Pancreas (tissue), 10 donors: Measurements from ENCODE around the gene GRIA4. TPM values are rescaled to one million over a fixed set of nuclear protein-coding genes. Genes with fewer than 3 reads are reported as not detected.

Experiments used
- ATAC-seq, 4 donors: fragments of 200-7000 bp; cut with Tn5 transposase; one replicate each; pipeline versions ENCODE4 v1.8.0 to v1.9.1; 2020; ENCODE audit warnings: mild to moderate bottlenecking in 4 of 4, moderate library complexity in 4 of 4
- DNase-seq, 6 donors: peaks; one replicate each; pipeline ENCODE4 v3.0.0-alpha.2; 2020
- FAIRE-seq: peaks from 2 replicates; lab custom pipeline; 2012; peaks lifted over from hg19 to GRCh38; lab: Jason Lieb, UNC
- H3K27ac ChIP-seq, 4 donors: fragments of 200-600 bp; sonication (generic); 1 replicate in 3 of 4; 2 replicates in 1 of 4; pipeline versions ENCODE4 v1.5.0 to v1.8.0; 2020
- H3K27me3 ChIP-seq, 4 donors: fragments of 200-600 bp; one replicate each; pipeline ENCODE4 v1.8.0; 2021
- H3K36me3 ChIP-seq, 3 donors: fragments of 200-600 bp; sonication (generic) in 1 of 3; one replicate each; pipeline versions ENCODE4 v1.5.0 to v1.8.0; 2020 to 2021
- H3K4me1 ChIP-seq, 3 donors: fragments of 200-600 bp; one replicate each; pipeline ENCODE4 v1.8.0; 2021
- H3K4me3 ChIP-seq, 4 donors: fragments of 200-600 bp; sonication (generic) in 2 of 4; one replicate each; pipeline versions ENCODE4 v1.5.0 to v1.8.0; 2020 to 2021
- H3K9me3 ChIP-seq, 4 donors: fragments of 200-600 bp; one replicate each; pipeline ENCODE4 v1.8.0; 2021
- CTCF ChIP-seq, 4 donors: fragments of 200-600 bp; sonication (generic) in 3 of 4; IDR thresholded peaks; one replicate each; pipeline versions ENCODE4 v1.5.0 to v1.8.0; 2021; ENCODE audit warnings: antibody characterized with exemption in 4 of 4
- WGBS, 2 donors: extraction: QIAGEN DNeasy Blood & Tissue Kit; methylation state at CpG; one replicate each; pipeline ENCODE4 v1.1.7; 2013; 5-methylcytosine and 5-hydroxymethylcytosine counted together
- intact Hi-C, 3 donors: fragments of 100-400 bp; cut with DNase I; formaldehyde crosslinking; loops; one replicate each; pipeline versions ENCODE4 v1.11.1 to v1.14.2; 2022
- polyA plus RNA-seq, 2 donors: library from polyadenylated mRNA; stranded (reverse); fragments of 200-250 nt; gene quantifications; one replicate each; pipeline ENCODE4 v1.2.3, GENCODE V29; 2013
- total RNA-seq, 6 donors: library from RNA; stranded (reverse); fragmentation: NEBNext Ultra II Directional in 4 of 6; extraction: Animal tissue kit (Norgen Biotek cat#: 25700) in 4 of 6; gene quantifications; one replicate each; pipeline versions ENCODE4 v1.2.1 to v1.2.4, GENCODE V29; 2021 to 2023
- donor health status: healthy with polysubstance abuse.
- donor health status: DM: no; HTN: no; CAD: no; lungs with moderate emphysema.
- donor health status: DM: no; HTN: no; CAD: no.
- donor health status: control.
- donor health status: control.
- donor health status: Bipolar disorder and iron deficiency.
- donor health status: DM: yes; HTN: yes; CAD: no.
- donor health status: DM: no; HTN: no; CAD: no.
- donor health status: DM: no; HTN: no; CAD: no.
- donor health status: DM: yes; HTN: yes; CAD: no.

Gene GRIA4
- total and polyA plus RNA-seq, 8 donors, result 0.22 to 2.4 (median 1.2) TPM

- no peak for DNase-seq
- no peak for ATAC-seq
- no peak overlapping the region for H3K4me3 ChIP-seq
- H3K27me3 ChIP-seq, result no peaks in the 10 kb centered on the region
- H3K9me3 ChIP-seq, result no peaks in the 10 kb centered on the region
- no peaks in the 10 kb centered on the region for H3K4me1 ChIP-seq
- H3K27ac ChIP-seq, result no peak overlapping the region
- 62 to 80% methylated on average over 5 of the region's 5 CpGs for WGBS, 2 donors
- intact Hi-C loops, result no loop called here
- no peak for FAIRE-seq
- no peaks in the 10 kb centered on the region for H3K36me3 ChIP-seq
- no peak for TF ChIP-seq CTCF (IDR thresholded peaks at IDR 0.05)
Measured at GRCh38 chr11:105906517-105906916, 296.6 kb downstream of the GRIA4 start.

- intact Hi-C loops, result no loop called here
- 59 to 76% methylated on average over 2 of the region's 2 CpGs for WGBS, 2 donors
- FAIRE-seq (no peak), DNase-seq (no peak), ATAC-seq (no peak)
- H3K4me3 ChIP-seq, result no peak overlapping the region
- H3K4me1 ChIP-seq, result no peaks in the 10 kb centered on the region
- no peaks in the 10 kb centered on the region for H3K36me3 ChIP-seq
- H3K9me3 ChIP-seq, result no peaks in the 10 kb centered on the region
- no peak overlapping the region for H3K27ac ChIP-seq
- TF ChIP-seq CTCF (IDR thresholded peaks at IDR 0.05), result no peak
- no peaks in the 10 kb centered on the region for H3K27me3 ChIP-seq
Measured at GRCh38 chr11:105907319-105907718, 297.4 kb downstream of the GRIA4 start.

GRCh38 chr11:105910095-105910715 lies 300.3 kb downstream of the GRIA4 start:
- TF ChIP-seq CTCF (IDR thresholded peaks at IDR 0.05), result no peak
- FAIRE-seq (no peak), DNase-seq (no peak), ATAC-seq (no peak)
- H3K4me3 ChIP-seq, result no peak overlapping the region
- H3K27me3 ChIP-seq, result no peaks in the 10 kb centered on the region
- H3K4me1 ChIP-seq, result no peaks in the 10 kb centered on the region
- 76 to 81% methylated on average over 5 of the region's 5 CpGs for WGBS, 2 donors
- no peaks in the 10 kb centered on the region for H3K36me3 ChIP-seq
- intact Hi-C loops, result no loop called here
- H3K27ac ChIP-seq, result no peak overlapping the region
- no peaks in the 10 kb centered on the region for H3K9me3 ChIP-seq

- DNase-seq, result no peak
Measured at GRCh38 chr11:105911454-105911853, 301.6 kb downstream of the GRIA4 start.

More at GRCh38 chr11:105911454-105911853, 301.6 kb downstream of the GRIA4 start:
- intact Hi-C loops, result no loop called here
- Histone ChIP-seq H3K9me3 (no peaks in the 10 kb centered on the region), H3K36me3 (no peaks in the 10 kb centered on the region), H3K27ac (no peak overlapping the region), H3K4me3 (no peak overlapping the region), H3K27me3 (no peaks in the 10 kb centered on the region), H3K4me1 (no peaks in the 10 kb centered on the region)
- TF ChIP-seq CTCF (IDR thresholded peaks at IDR 0.05), result no peak
- ATAC-seq (no peak), FAIRE-seq (no peak)
- 97 to 100% methylated on average over 1 of the region's 1 CpG for WGBS, 2 donors
